ENCODE results near the gene STARD13. TPM values are rescaled to one million over a fixed set of nuclear protein-coding genes. Genes with fewer than 3 reads are reported as not detected.
A peak's percentile ranks its signal among the peaks of the same experiment; 100 is the strongest.

Gene STARD13
- total RNA-seq, 1 experiment from 2014 or later, result 2.1 TPM

DNA sequence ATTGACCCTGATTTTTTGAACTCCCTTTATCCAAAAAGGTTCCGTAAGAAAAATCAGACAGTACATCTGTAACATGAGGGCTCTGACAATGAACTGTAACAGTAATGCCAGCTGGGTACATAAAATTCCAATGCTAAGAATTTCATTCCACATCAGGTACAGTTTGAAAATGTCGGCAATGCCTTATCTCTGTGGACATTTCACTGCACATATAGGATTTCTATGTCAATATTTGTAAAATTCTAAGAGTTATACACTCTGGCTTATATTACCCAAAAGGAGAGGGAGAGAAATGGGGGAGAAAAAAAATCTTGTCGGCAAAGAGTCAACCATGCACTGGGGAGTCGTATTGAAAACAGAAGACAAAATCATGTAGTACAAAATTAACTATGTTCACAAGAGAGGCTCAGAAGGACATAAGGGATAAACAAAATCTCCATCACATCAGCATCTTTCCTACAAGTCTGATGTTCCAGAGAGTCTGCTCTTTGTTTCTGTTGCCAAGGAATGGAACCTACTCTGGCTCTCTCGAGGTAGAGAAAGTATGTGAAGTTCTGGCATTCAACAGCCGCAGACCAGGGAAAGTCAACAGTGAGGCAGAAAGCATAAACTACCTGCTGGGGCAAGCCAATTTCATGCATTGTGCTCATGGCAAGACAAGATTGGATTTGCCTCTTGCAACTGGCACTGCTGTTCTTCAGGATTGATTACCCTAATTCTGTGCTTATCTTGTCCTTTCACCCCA lies 72.4 kb downstream of the STARD13 start:
- Histone ChIP-seq H3K4ac (ENCODE audit: low read depth, low read length) (no peak overlapping the region), H3K4me2 (ENCODE audit: insufficient read depth, insufficient read length, low read length) (no peak overlapping the region), H3K79me2 (ENCODE audit: insufficient read depth, low read length) (no peaks in the 10 kb centered on the region), H3K27me3 (ENCODE audit: insufficient read depth, low read length) (no peaks in the 10 kb centered on the region), H4K20me1 (ENCODE audit: control insufficient read depth, insufficient read depth, insufficient read length) (no peaks in the 10 kb centered on the region), H4K8ac (replicated peaks; ENCODE audit: insufficient read length, low read depth, low read length) (no peak overlapping the region), H3K56ac (ENCODE audit: insufficient read length, low read depth, low read length) (no peak overlapping the region), H4K5ac (ENCODE audit: insufficient read length, low read depth, low read length) (no peak overlapping the region), H2BK5ac (ENCODE audit: insufficient read length, low read length) (no peak overlapping the region), H3K4me1 (ENCODE audit: insufficient read depth, low read length) (peaks cover 8% of the 10 kb centered on the region; the same call in 1 of the 2 replicates), H3K14ac (ENCODE audit: insufficient read depth, low read length) (no peak overlapping the region), H3K23ac (ENCODE audit: insufficient read length, low read depth, low read length) (no peak overlapping the region), H2AFZ (ENCODE audit: low read length) (no peak overlapping the region), H3K23me2 (ENCODE audit: insufficient read length, low read depth, low read length, poor library complexity, severe bottlenecking) (no peaks in the 10 kb centered on the region), H3K79me1 (ENCODE audit: insufficient read depth, low read depth, low read length, poor library complexity, severe bottlenecking) (no peaks in the 10 kb centered on the region), H2BK20ac (ENCODE audit: low read depth, low read length, poor library complexity, severe bottlenecking) (no peak overlapping the region), H3K18ac (ENCODE audit: insufficient read length, low read depth, low read length) (peak overlapping the region; percentile 43), H3K27ac (ENCODE audit: insufficient read length, low read depth, low read length) (no peak overlapping the region), H2BK120ac (ENCODE audit: low read depth, low read length, poor library complexity, severe bottlenecking) (peak overlapping the region; percentile 38), H4K91ac (ENCODE audit: insufficient read length, low read depth, low read length) (no peak overlapping the region), H3T11ph (ENCODE audit: low read length) (no peak overlapping the region), H3K9ac (ENCODE audit: extremely low read depth, insufficient read length, low read length) (no peak overlapping the region), H2BK12ac (ENCODE audit: insufficient read length, low read depth, low read length) (no peak overlapping the region), H2AK5ac (ENCODE audit: insufficient read length, low read length) (no peak overlapping the region), H2BK15ac (ENCODE audit: low read depth, low read length) (no peak overlapping the region), H3K9me3 (ENCODE audit: control insufficient read depth, low read depth, low read length) (no peaks in the 10 kb centered on the region)
- DNase-seq, result no peak
- Mint-ChIP-seq H3K4me3 (no peak overlapping the region), H3K9me3 (no peaks in the 10 kb centered on the region), H3K4me1 (peaks cover 27 to 28% of the 10 kb centered on the region in 2 experiments), H3K27me3 (ENCODE audit: low read depth) (no peaks in the 10 kb centered on the region), H3K36me3 (ENCODE audit: insufficient read depth in 1 of 3, low read depth in 3 of 3) (no peaks in the 10 kb centered on the region; a peak in 1 of 7 replicates), H3K27ac (peak overlapping the region; percentile 70 to 78 (median 76); a peak in 6 of 7 replicates)
- no CpG with 5 or more reads among the region's 6 CpGs for WGBS (ENCODE audit: extremely low coverage, insufficient read length, low lambda C conversion rate)
- TF ChIP-seq, protein P1, sequence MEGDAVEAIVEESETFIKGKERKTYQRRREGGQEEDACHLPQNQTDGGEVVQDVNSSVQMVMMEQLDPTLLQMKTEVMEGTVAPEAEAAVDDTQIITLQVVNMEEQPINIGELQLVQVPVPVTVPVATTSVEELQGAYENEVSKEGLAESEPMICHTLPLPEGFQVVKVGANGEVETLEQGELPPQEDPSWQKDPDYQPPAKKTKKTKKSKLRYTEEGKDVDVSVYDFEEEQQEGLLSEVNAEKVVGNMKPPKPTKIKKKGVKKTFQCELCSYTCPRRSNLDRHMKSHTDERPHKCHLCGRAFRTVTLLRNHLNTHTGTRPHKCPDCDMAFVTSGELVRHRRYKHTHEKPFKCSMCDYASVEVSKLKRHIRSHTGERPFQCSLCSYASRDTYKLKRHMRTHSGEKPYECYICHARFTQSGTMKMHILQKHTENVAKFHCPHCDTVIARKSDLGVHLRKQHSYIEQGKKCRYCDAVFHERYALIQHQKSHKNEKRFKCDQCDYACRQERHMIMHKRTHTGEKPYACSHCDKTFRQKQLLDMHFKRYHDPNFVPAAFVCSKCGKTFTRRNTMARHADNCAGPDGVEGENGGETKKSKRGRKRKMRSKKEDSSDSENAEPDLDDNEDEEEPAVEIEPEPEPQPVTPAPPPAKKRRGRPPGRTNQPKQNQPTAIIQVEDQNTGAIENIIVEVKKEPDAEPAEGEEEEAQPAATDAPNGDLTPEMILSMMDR (conservative IDR thresholded peaks at IDR 0.05), result no peak

All from H9 (cell line).